HCT116 (cell line): ENCODE data around the gene ERAP2.

ENCODE experiments used
- EZH2 ChIP-seq: fragments of 200-600 bp; sonication (generic); IDR thresholded peaks from 2 replicates; pipeline ENCODE4 v1.6.1; 2017; ENCODE audit warnings: antibody characterized with exemption, mixed run types
- SP1 ChIP-seq: IDR thresholded peaks from 2 replicates; pipeline ENCODE4 v1.6.1; 2012; ENCODE audit warnings: low read depth
- TF ChIP-seq, protein P1 (sequence below), 3 experiments: fragments of 200-600 bp in 1 of 3; sonication (generic) in 1 of 3; IDR thresholded peaks in 2 of 3; conservative IDR thresholded peaks in 1 of 3; 2 replicates each; pipeline ENCODE4 v1.5.1; 2012 to 2017; ENCODE audit warnings: low read depth in 2 of 3, low read length in 2 of 3, antibody characterized with exemption in 1 of 3, borderline replicate concordance in 1 of 3, control low read depth in 1 of 3, mild to moderate bottlenecking in 1 of 3, mixed read lengths in 1 of 3, mixed run types in 1 of 3, moderate library complexity in 1 of 3; ENCODE audit not compliant: insufficient read depth in 1 of 3
- TF ChIP-seq, protein P2 (sequence below): IDR thresholded peaks from 2 replicates; pipeline ENCODE4 v1.6.1; 2012; ENCODE audit warnings: low read depth

DNA sequence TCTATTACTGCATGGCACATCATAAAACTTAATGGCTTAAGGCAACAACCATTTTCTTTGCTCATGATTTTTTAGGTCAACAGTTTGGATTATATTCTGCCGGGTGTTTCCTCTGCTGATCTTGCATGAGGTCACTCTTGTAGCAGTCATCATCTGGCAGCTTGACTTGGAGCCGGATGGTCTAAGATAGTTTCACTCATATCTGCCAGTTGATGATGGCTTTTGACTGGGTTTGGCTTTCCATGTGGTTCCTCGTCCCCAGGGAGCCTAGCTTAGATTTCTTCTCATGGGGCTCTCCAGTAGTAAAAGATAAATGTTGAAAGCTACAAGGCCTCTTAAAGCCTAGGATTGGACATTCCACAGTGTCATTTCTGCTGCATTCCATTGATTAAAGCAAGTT is 87.0 kb downstream of the ERAP2 start:
- TF ChIP-seq, protein P1, sequence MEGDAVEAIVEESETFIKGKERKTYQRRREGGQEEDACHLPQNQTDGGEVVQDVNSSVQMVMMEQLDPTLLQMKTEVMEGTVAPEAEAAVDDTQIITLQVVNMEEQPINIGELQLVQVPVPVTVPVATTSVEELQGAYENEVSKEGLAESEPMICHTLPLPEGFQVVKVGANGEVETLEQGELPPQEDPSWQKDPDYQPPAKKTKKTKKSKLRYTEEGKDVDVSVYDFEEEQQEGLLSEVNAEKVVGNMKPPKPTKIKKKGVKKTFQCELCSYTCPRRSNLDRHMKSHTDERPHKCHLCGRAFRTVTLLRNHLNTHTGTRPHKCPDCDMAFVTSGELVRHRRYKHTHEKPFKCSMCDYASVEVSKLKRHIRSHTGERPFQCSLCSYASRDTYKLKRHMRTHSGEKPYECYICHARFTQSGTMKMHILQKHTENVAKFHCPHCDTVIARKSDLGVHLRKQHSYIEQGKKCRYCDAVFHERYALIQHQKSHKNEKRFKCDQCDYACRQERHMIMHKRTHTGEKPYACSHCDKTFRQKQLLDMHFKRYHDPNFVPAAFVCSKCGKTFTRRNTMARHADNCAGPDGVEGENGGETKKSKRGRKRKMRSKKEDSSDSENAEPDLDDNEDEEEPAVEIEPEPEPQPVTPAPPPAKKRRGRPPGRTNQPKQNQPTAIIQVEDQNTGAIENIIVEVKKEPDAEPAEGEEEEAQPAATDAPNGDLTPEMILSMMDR (IDR thresholded peaks at IDR 0.05 in 2 of 3, conservative IDR thresholded peaks at IDR 0.05 in 1 of 3; ENCODE audit: borderline replicate concordance in 1 of 3, insufficient read depth in 1 of 3, low read depth in 2 of 3, low read length in 2 of 3): no peak
- TF ChIP-seq, protein P2, sequence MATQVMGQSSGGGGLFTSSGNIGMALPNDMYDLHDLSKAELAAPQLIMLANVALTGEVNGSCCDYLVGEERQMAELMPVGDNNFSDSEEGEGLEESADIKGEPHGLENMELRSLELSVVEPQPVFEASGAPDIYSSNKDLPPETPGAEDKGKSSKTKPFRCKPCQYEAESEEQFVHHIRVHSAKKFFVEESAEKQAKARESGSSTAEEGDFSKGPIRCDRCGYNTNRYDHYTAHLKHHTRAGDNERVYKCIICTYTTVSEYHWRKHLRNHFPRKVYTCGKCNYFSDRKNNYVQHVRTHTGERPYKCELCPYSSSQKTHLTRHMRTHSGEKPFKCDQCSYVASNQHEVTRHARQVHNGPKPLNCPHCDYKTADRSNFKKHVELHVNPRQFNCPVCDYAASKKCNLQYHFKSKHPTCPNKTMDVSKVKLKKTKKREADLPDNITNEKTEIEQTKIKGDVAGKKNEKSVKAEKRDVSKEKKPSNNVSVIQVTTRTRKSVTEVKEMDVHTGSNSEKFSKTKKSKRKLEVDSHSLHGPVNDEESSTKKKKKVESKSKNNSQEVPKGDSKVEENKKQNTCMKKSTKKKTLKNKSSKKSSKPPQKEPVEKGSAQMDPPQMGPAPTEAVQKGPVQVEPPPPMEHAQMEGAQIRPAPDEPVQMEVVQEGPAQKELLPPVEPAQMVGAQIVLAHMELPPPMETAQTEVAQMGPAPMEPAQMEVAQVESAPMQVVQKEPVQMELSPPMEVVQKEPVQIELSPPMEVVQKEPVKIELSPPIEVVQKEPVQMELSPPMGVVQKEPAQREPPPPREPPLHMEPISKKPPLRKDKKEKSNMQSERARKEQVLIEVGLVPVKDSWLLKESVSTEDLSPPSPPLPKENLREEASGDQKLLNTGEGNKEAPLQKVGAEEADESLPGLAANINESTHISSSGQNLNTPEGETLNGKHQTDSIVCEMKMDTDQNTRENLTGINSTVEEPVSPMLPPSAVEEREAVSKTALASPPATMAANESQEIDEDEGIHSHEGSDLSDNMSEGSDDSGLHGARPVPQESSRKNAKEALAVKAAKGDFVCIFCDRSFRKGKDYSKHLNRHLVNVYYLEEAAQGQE: no peak
- TF ChIP-seq SP1 (no peak), EZH2 (no peak)
